Thyroid gland (tissue), 4 donors: ENCODE results near the gene LPAR2.

Experiments used
- CTCF ChIP-seq, 6 experiments: fragments of 200-600 bp in 3 of 6; fragments of 450-650 bp in 3 of 6; sonication (generic) in 3 of 6; IDR thresholded peaks; one replicate each; pipeline ENCODE4 v1.5.1; 2016 to 2019; ENCODE audit warnings: antibody characterized with exemption in 6 of 6, mild to moderate bottlenecking in 2 of 6, inconsistent platforms in 1 of 6, moderate library complexity in 1 of 6
- POLR2A ChIP-seq, 2 donors: fragments of 450-650 bp; IDR thresholded peaks; one replicate each; pipeline ENCODE4 v1.6.1; 2017; ENCODE audit warnings: antibody characterized with exemption in 2 of 2, mild to moderate bottlenecking in 2 of 2, moderate library complexity in 1 of 2

GRCh38 chr19:19651076-19651475, 23.1 kb upstream of the LPAR2 start:
- TF ChIP-seq CTCF (IDR thresholded peaks at IDR 0.05): no peak
- TF ChIP-seq POLR2A (IDR thresholded peaks at IDR 0.05): no peak
